Caco-2 (cell line): Measurements from ENCODE around the gene CHEK2. TPM values are rescaled to one million over a fixed set of nuclear protein-coding genes. Genes with fewer than 3 reads are reported as not detected.

ENCODE experiments used
- BruUV-seq: library from RNA; stranded (reverse); fragments of 400-500 nt; replicated peaks from 2 replicates; lab custom pipeline; 2021; lab: Mats Ljungman, UMichigan
- CTCF ChIA-PET: fragments of 300-600 bp; sonication (Branson Sonifier 250); formaldehyde crosslinking; loops from one replicate; lab custom pipeline; 2022; ENCODE audit warnings: antibody characterized with exemption; lab: Charles Lee
- POLR2A ChIA-PET: fragments of 300-600 bp; sonication (Branson Sonifier 250); formaldehyde crosslinking; loops from one replicate; lab custom pipeline; 2022; ENCODE audit warnings: antibody characterized with exemption; lab: Charles Lee
- DNase-seq, 2 experiments: peaks; one replicate each; pipeline versions ENCODE4 v3.0.0 to v3.0.0-alpha.2; 2020 to 2022
- H3K27me3 ChIP-seq: replicated peaks from 2 replicates; pipeline ENCODE4 v1.6.0; 2011; ENCODE audit warnings: low read length; ENCODE audit not compliant: control insufficient read depth, insufficient read depth
- H3K36me3 ChIP-seq: 2 replicates; pipeline ENCODE4 v1.5.1; 2011; ENCODE audit warnings: low read length; ENCODE audit not compliant: control insufficient read depth, insufficient read depth
- H3K4me1 ChIP-seq: fragments of 250-450 bp; sonication (Bioruptor Pico); 2 replicates; pipeline ENCODE4 v1.5.1; 2020; ENCODE audit warnings: mild to moderate bottlenecking
- H3K4me3 ChIP-seq: 2 replicates; pipeline ENCODE4 v1.5.1; 2011; ENCODE audit warnings: low read depth, mild to moderate bottlenecking, control low read depth, low read length
- H3K9me3 ChIP-seq: fragments of 250-450 bp; sonication (Bioruptor Pico); 2 replicates; pipeline ENCODE4 v1.5.1; 2020; ENCODE audit warnings: mild to moderate bottlenecking, moderate library complexity
- H3K27ac Mint-ChIP-seq: one replicate; pipeline ENCODE4 v1.8.0; 2022; ENCODE audit warnings: mixed read lengths; ENCODE audit not compliant: unreplicated experiment
- H3K27me3 Mint-ChIP-seq: one replicate; pipeline ENCODE4 v1.8.0; 2022; ENCODE audit warnings: mixed read lengths; ENCODE audit not compliant: insufficient read depth, unreplicated experiment
- H3K36me3 Mint-ChIP-seq: one replicate; pipeline ENCODE4 v1.8.0; 2022; ENCODE audit warnings: mild to moderate bottlenecking, mixed read lengths; ENCODE audit not compliant: insufficient read depth, unreplicated experiment
- H3K4me1 Mint-ChIP-seq: one replicate; pipeline ENCODE4 v1.8.0; 2022; ENCODE audit warnings: low read depth, mixed read lengths; ENCODE audit not compliant: unreplicated experiment
- H3K4me3 Mint-ChIP-seq: one replicate; pipeline ENCODE4 v1.8.0; 2022; ENCODE audit warnings: mild to moderate bottlenecking, moderate library complexity, mixed read lengths; ENCODE audit not compliant: unreplicated experiment
- H3K9me3 Mint-ChIP-seq: one replicate; pipeline ENCODE4 v1.8.0; 2022; ENCODE audit warnings: mixed read lengths; ENCODE audit not compliant: unreplicated experiment
- CTCF ChIP-seq, 2 experiments: fragments of 200-600 bp in 1 of 2; IDR thresholded peaks; 1 replicate in 1 of 2; 2 replicates in 1 of 2; pipeline versions ENCODE4 v1.5.1 to v1.8.0; 2011 to 2022; ENCODE audit warnings: antibody characterized with exemption in 1 of 2, control low read depth in 1 of 2, inconsistent platforms in 1 of 2, low read depth in 1 of 2, low read length in 1 of 2, mild to moderate bottlenecking in 1 of 2, moderate library complexity in 1 of 2; ENCODE audit not compliant: insufficient read depth in 1 of 2, severe bottlenecking in 1 of 2, unreplicated experiment in 1 of 2
- intact Hi-C: fragments of 100-400 bp; cut with micrococcal nuclease; formaldehyde crosslinking; loops from one replicate; pipeline ENCODE4 v1.10.0; 2022; ENCODE audit not compliant: unreplicated experiment
- total RNA-seq: library from RNA; stranded (reverse); gene quantifications from 2 replicates; pipeline ENCODE4 v1.2.3, GENCODE V29; 2022

Gene CHEK2
- total RNA-seq, 1 experiment from 2014 or later, result 38.0 TPM

GRCh38 chr22:28771195-28771791 lies 29.7 kb upstream of the CHEK2 start:
- H3K27me3 Mint-ChIP-seq, result no peaks in the 10 kb centered on the region
- no TSS peak for BruUV-seq
- no peak overlapping the region for H3K27ac Mint-ChIP-seq
- no peak for DNase-seq
- ChIA-PET POLR2A (no interaction called here), CTCF (no interaction called here)
- no peaks in the 10 kb centered on the region for H3K9me3 Mint-ChIP-seq
- intact Hi-C loops, result no loop called here
- Histone ChIP-seq H3K9me3 (0 out of 2 replicates have a peak, but pooled peaks cover 9% of the 10 kb centered on the region), H3K36me3 (no peaks in the 10 kb centered on the region), H3K27me3 (no peaks in the 10 kb centered on the region), H3K4me3 (no peak overlapping the region), H3K4me1 (no peaks in the 10 kb centered on the region)
- peaks cover 35% of the 10 kb centered on the region for H3K36me3 Mint-ChIP-seq
- H3K4me3 Mint-ChIP-seq, result no peak overlapping the region
- peaks cover 7% of the 10 kb centered on the region for H3K4me1 Mint-ChIP-seq
- no peak for TF ChIP-seq CTCF (IDR thresholded peaks at IDR 0.05; ENCODE audit: insufficient read depth in 1 of 2, low read depth in 1 of 2, low read length in 1 of 2, severe bottlenecking in 1 of 2, unreplicated experiment in 1 of 2)

GRCh38 chr22:28769394-28770085 lies 27.9 kb upstream of the CHEK2 start:
- H3K4me1 ChIP-seq, result no peaks in the 10 kb centered on the region
- intact Hi-C loops, result no loop called here
- H3K9me3 ChIP-seq, result 0 out of 2 replicates have a peak, but pooled peaks cover 9% of the 10 kb centered on the region
- H3K4me3 Mint-ChIP-seq, result no peak overlapping the region
- CTCF ChIA-PET, result no interaction called here
- H3K27me3 ChIP-seq, result no peaks in the 10 kb centered on the region
- H3K36me3 Mint-ChIP-seq, result peaks cover 17% of the 10 kb centered on the region
- H3K36me3 ChIP-seq, result no peaks in the 10 kb centered on the region
- H3K27ac Mint-ChIP-seq, result no peak overlapping the region
- no peaks in the 10 kb centered on the region for H3K27me3 Mint-ChIP-seq
- no peak for DNase-seq
- H3K9me3 Mint-ChIP-seq, result no peaks in the 10 kb centered on the region
- H3K4me3 ChIP-seq, result no peak overlapping the region
- POLR2A ChIA-PET, result no interaction called here
- BruUV-seq, result no TSS peak
- TF ChIP-seq CTCF (IDR thresholded peaks at IDR 0.05; ENCODE audit: insufficient read depth in 1 of 2, low read depth in 1 of 2, low read length in 1 of 2, severe bottlenecking in 1 of 2, unreplicated experiment in 1 of 2), result no peak
- H3K4me1 Mint-ChIP-seq, result peaks cover 7% of the 10 kb centered on the region

- Mint-ChIP-seq H3K4me3 (no peak overlapping the region), H3K9me3 (no peaks in the 10 kb centered on the region), H3K27me3 (no peaks in the 10 kb centered on the region), H3K4me1 (peaks cover 7% of the 10 kb centered on the region), H3K36me3 (peaks cover 14% of the 10 kb centered on the region), H3K27ac (no peak overlapping the region)
- ChIA-PET POLR2A (no interaction called here), CTCF (no interaction called here)
- no peak for TF ChIP-seq CTCF (IDR thresholded peaks at IDR 0.05; ENCODE audit: insufficient read depth in 1 of 2, low read depth in 1 of 2, low read length in 1 of 2, severe bottlenecking in 1 of 2, unreplicated experiment in 1 of 2)
- no TSS peak for BruUV-seq
- H3K36me3 ChIP-seq, result no peaks in the 10 kb centered on the region
- intact Hi-C loops, result no loop called here
- H3K27me3 ChIP-seq, result no peaks in the 10 kb centered on the region
- H3K9me3 ChIP-seq, result 0 out of 2 replicates have a peak, but pooled peaks cover 9% of the 10 kb centered on the region
- no peaks in the 10 kb centered on the region for H3K4me1 ChIP-seq
- no peak for DNase-seq
- H3K4me3 ChIP-seq, result no peak overlapping the region
Measured at GRCh38 chr22:28768701-28769393, 27.2 kb upstream of the CHEK2 start.
